Tibial artery (tissue), 4 donors: ENCODE data around the gene ANKRD26.

ENCODE experiments used
- DNase-seq, 2 donors: peaks; one replicate each; pipeline ENCODE4 v3.0.0-alpha.2; 2019
- H3K27ac ChIP-seq, 2 donors: fragments of 200-600 bp; sonication (generic) in 1 of 2; 1 replicate in 1 of 2; 2 replicates in 1 of 2; pipeline ENCODE4 v1.5.1; 2018 to 2019; ENCODE audit warnings: mild to moderate bottlenecking in 1 of 2
- H3K27me3 ChIP-seq, 2 donors: fragments of 200-600 bp; sonication (generic) in 1 of 2; one replicate each; pipeline versions ENCODE4 v1.5.1 to v1.6.0; 2016 to 2019
- H3K36me3 ChIP-seq, 3 donors: fragments of 200-600 bp; sonication (generic) in 2 of 3; one replicate each; pipeline ENCODE4 v1.5.1; 2016 to 2019; ENCODE audit warnings: mild to moderate bottlenecking in 2 of 3
- H3K4me1 ChIP-seq, 4 donors: fragments of 200-600 bp; sonication (generic) in 2 of 4; 1 replicate in 3 of 4; 2 replicates in 1 of 4; pipeline ENCODE4 v1.5.1; 2016 to 2019
- H3K4me3 ChIP-seq, 2 donors: fragments of 200-600 bp; sonication (generic) in 1 of 2; 1 replicate in 1 of 2; 2 replicates in 1 of 2; pipeline ENCODE4 v1.5.1; 2018 to 2019; ENCODE audit warnings: mild to moderate bottlenecking in 2 of 2
- H3K9me3 ChIP-seq, 3 donors: fragments of 200-600 bp; sonication (generic) in 1 of 3; one replicate each; pipeline ENCODE4 v1.5.1; 2016 to 2019
- CTCF ChIP-seq, 2 experiments: fragments of 200-600 bp in 1 of 2; fragments of 450-650 bp in 1 of 2; IDR thresholded peaks; one replicate each; pipeline ENCODE4 v1.5.1; 2017 to 2019; ENCODE audit warnings: antibody characterized with exemption in 2 of 2, mild to moderate bottlenecking in 1 of 2, moderate library complexity in 1 of 2
- intact Hi-C: fragments of 100-400 bp; cut with DNase I; formaldehyde crosslinking; loops from one replicate; pipeline ENCODE4 v1.15.0; 2023; ENCODE audit warnings: low total_unique reads

ANKRD26 gene

GRCh38 chr10:26981232-26981824 lies 119.0 kb downstream of the ANKRD26 start:
- TF ChIP-seq CTCF (IDR thresholded peaks at IDR 0.05), result no peak
- no peak overlapping the region for H3K4me3 ChIP-seq
- no peaks in the 10 kb centered on the region for H3K4me1 ChIP-seq
- intact Hi-C loops, result no loop called here
- H3K27me3 ChIP-seq, result no peaks in the 10 kb centered on the region
- no peak for DNase-seq
- no peak overlapping the region for H3K27ac ChIP-seq
- peaks cover 0 to 7% (median 0%) of the 10 kb centered on the region in 3 donors for H3K36me3 ChIP-seq
- H3K9me3 ChIP-seq, result no peaks in the 10 kb centered on the region

DNA sequence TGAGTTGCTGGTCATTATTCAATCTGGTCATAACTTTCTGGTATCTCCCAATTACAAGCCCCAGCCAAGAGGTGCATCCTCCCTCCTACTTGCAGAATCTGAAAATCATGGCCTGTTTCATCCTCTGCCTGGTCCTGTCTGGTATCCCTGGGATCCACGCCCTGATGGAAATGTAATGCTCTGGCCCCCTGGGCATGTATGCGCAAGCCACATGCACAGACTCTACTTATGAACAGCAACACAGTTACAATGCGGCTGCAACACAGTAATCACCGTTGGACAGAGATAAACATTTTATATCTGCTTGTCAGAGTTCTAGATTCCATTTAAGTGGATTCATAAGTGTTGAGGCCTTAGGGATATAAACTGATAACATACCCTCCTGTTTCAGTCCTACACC lies 121.8 kb downstream of the ANKRD26 start:
- H3K36me3 ChIP-seq, result peaks cover 0 to 7% (median 0%) of the 10 kb centered on the region in 3 donors
- intact Hi-C loops, result no loop called here

GRCh38 chr10:26977635-26978034 lies 122.7 kb downstream of the ANKRD26 start:
- no peaks in the 10 kb centered on the region for H3K9me3 ChIP-seq
- intact Hi-C loops, result no loop called here
- H3K4me3 ChIP-seq, result no peak overlapping the region
- no peaks in the 10 kb centered on the region for H3K27me3 ChIP-seq
- no peak for DNase-seq
- H3K36me3 ChIP-seq, result peaks cover 0 to 7% (median 0%) of the 10 kb centered on the region in 3 donors
- H3K27ac ChIP-seq, result no peak overlapping the region
- H3K4me1 ChIP-seq, result no peaks in the 10 kb centered on the region
- TF ChIP-seq CTCF (IDR thresholded peaks at IDR 0.05), result no peak

More for the DNA sequence above, 121.8 kb downstream of the ANKRD26 start:
- Histone ChIP-seq H3K27ac (no peak overlapping the region), H3K4me3 (no peak overlapping the region), H3K27me3 (no peaks in the 10 kb centered on the region), H3K9me3 (no peaks in the 10 kb centered on the region), H3K4me1 (no peaks in the 10 kb centered on the region)
- TF ChIP-seq CTCF (IDR thresholded peaks at IDR 0.05), result no peak
- DNase-seq, result no peak

DNA sequence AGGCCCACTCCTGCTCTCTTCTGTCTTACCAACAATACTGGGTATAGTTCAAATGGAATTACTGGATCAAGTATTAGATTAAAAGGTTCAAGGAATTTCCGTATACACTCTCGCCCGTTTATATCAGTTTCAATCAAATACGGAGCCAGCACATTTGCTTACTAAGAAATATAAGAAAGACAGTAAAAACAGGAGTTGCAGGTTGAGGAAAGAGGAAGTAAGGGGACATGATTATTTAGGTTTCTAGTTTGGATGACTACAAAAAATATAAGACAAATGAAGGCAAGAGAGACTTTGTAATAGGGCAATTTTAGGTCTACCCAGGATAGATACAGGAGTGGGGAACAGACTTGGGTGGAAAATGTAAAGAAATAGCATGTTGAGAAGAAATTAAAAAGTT lies 129.6 kb downstream of the ANKRD26 start:
- no peaks in the 10 kb centered on the region for H3K9me3 ChIP-seq
- H3K36me3 ChIP-seq, result peaks cover 0 to 8% (median 0%) of the 10 kb centered on the region in 3 donors
- no peak overlapping the region for H3K4me3 ChIP-seq
- no peaks in the 10 kb centered on the region for H3K27me3 ChIP-seq
- no peak for DNase-seq
- H3K4me1 ChIP-seq, result no peaks in the 10 kb centered on the region
- no peak for TF ChIP-seq CTCF (IDR thresholded peaks at IDR 0.05)
- intact Hi-C loops, result no loop called here
- no peak overlapping the region for H3K27ac ChIP-seq

DNA sequence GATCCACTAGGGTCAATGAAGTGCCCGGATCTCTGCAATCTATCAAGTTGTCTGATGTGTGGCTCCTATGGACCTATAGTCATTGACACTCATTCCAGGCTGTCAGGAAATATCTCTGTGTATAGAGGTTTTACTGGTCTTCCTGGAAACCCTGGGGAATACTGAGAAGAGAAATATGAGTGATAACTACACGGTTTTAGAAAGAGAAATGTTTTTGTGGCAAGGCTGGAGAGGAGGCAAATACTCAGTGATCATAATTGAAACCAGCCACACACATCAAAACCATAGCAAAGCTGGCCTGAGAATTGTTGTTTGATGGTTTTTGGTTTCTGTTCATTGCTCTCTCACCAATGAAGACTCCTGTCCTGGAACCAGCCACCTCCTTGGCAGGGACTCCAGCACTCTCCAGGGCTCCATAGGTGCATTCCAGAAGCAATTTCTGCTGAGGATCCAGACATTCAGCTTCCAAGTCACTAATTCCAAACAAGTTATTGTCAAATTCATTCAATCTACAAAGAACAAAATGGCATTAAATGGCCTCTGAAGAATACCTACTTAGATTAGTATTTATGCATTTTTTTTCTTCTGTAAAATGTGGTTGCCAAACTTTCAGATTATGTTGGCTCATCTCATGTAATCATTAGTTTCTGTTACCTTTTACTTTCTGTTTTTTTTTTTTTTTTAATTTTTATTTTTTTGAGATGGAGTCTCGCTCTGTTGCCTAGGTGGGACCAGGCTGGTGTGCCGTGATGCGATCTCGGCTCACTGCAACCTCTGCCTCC lies 131.0 kb downstream of the ANKRD26 start:
- intact Hi-C loops, result no loop called here

More for the DNA sequence above, 131.0 kb downstream of the ANKRD26 start:
- no peak overlapping the region for H3K27ac ChIP-seq
- H3K27me3 ChIP-seq, result no peaks in the 10 kb centered on the region
- no peaks in the 10 kb centered on the region for H3K4me1 ChIP-seq
- no peak overlapping the region for H3K4me3 ChIP-seq
- no peak for TF ChIP-seq CTCF (IDR thresholded peaks at IDR 0.05)
- H3K9me3 ChIP-seq, result no peaks in the 10 kb centered on the region
- DNase-seq, result no peak
- peaks cover 0 to 8% (median 0%) of the 10 kb centered on the region in 3 donors for H3K36me3 ChIP-seq
